D341Med (cell line): ENCODE results near the gene HOXC4.
"Not testable (repeated sequence)": the region's sequence is repeated elsewhere in the genome, so short reads cannot be mapped to it uniquely, and the experiment has no call there.

ENCODE experiments used
- DNase-seq: peaks from one replicate; pipeline ENCODE4 v3.0.0; 2012; ENCODE audit warnings: low spot score

Gene HOXC4

GRCh38 chr12:54092943-54093342, 39.3 kb downstream of the HOXC4 start:
- not testable (repeated sequence) for DNase-seq

DNA sequence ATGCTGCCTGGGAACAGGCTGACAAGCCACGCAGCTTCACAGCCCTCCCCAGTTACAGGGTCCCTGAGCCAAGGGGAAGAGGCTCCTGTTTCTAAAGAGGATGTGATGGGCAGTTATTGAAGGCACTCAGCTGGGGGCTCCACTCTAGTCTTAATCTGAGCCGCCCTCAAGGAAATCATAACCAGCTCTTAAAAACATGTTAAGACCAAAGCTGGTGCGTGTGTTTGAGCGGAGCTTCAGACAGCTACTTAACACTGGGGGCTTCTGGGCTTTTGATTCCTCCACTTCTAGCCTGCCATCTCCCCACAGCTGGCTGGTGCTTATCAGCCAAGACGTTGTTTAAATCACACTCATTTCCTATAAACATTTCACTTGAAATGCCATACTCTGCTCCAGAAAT, 42.3 kb downstream of the HOXC4 start:
- not testable (repeated sequence) for DNase-seq

DNA sequence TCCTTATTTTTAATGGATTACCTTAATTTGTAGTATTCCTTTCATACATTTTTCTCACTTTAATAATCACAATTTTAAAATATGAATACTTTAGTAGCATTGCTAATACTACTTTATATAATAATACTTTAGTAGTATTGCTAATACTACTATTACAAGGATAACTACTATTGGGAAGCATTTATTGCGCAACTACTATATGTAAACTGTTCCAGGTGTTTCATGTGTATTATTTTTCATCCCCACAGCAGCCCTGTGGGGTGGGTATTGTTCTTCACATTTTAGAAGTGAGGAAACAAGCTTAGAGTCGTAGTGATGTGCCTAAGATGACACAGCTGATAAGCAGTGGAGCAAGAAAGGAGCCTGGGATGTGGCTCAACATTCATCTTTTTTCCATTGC, 45.0 kb downstream of the HOXC4 start:
- not testable (repeated sequence) for DNase-seq

GRCh38 chr12:54100588-54100987, 47.0 kb downstream of the HOXC4 start:
- DNase-seq, result not testable (repeated sequence)

- DNase-seq, result not testable (repeated sequence)
Measured at GRCh38 chr12:54102223-54102622, 48.6 kb downstream of the HOXC4 start.

DNA sequence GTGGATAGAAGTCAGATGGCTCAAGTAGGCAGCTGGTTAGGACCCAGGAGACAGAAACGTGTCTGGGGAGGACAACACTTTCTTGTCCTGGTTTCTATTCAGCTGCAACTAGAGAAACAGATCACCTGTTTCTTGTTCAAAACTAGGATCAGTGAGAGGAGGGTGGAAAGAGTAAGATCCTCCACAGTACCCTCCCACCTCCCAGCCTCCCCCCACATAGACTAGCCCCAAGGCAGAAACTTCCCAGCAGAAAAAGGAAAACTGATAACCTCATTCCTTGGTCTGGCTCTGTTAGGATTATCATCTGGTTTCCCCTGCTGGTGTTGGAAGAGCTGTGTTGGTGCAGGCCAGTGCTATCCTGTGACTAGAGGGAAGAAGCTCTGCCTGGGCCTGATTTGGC, 50.2 kb downstream of the HOXC4 start:
- DNase-seq, result not testable (repeated sequence)
